Left ventricle myocardium inferior (tissue), 1 donor: ENCODE measurements around the gene SGCD. TPM values are rescaled to one million over a fixed set of nuclear protein-coding genes. Genes with fewer than 3 reads are reported as not detected.
"Not testable (repeated sequence)": the region's sequence is repeated elsewhere in the genome, so short reads cannot be mapped to it uniquely, and the experiment has no call there.

Experiments
- DNase-seq: peaks from one replicate; pipeline ENCODE4 v3.0.0-alpha.2; 2020
- H3K27ac ChIP-seq: fragments of 200-600 bp; replicated peaks from 2 replicates; pipeline ENCODE4 v1.8.0; 2021
- H3K27me3 ChIP-seq: fragments of 200-600 bp; 2 replicates; pipeline ENCODE4 v1.8.0; 2021; ENCODE audit warnings: low read depth
- H3K36me3 ChIP-seq: fragments of 200-600 bp; 2 replicates; pipeline ENCODE4 v1.8.0; 2021
- H3K4me1 ChIP-seq: fragments of 200-600 bp; 2 replicates; pipeline ENCODE4 v1.8.0; 2021
- H3K4me3 ChIP-seq: fragments of 200-600 bp; 2 replicates; pipeline ENCODE4 v1.8.0; 2021; ENCODE audit warnings: mild to moderate bottlenecking, moderate library complexity
- H3K9me3 ChIP-seq: fragments of 200-600 bp; replicated peaks from 2 replicates; pipeline ENCODE4 v1.8.0; 2021
- intact Hi-C: fragments of 100-400 bp; cut with micrococcal nuclease; formaldehyde crosslinking; loops from one replicate; pipeline ENCODE4 v1.11.0; 2022
- total RNA-seq: library from RNA; stranded (reverse); fragmentation: NEBNext Ultra II Directional; extraction: Animal tissue kit (Norgen Biotek cat#: 25700); gene quantifications from one replicate; pipeline ENCODE4 v1.2.1, GENCODE V29; 2021
- TF ChIP-seq, protein P1 (sequence below): fragments of 200-600 bp; IDR thresholded peaks from 2 replicates; pipeline ENCODE4 v1.8.0; 2021; ENCODE audit warnings: antibody characterized with exemption, mild to moderate bottlenecking, borderline replicate concordance
- donor health status: DM: no; HTN: yes; CAD: no; lungs with severe emphysema.

The SGCD gene
- total RNA-seq, 1 donor from 2014 or later = 98.7 TPM

GRCh38 chr5:156655732-156656131 lies 328.8 kb downstream of the SGCD start:
- H3K4me1 ChIP-seq = peaks cover 5% of the 10 kb centered on the region

DNA sequence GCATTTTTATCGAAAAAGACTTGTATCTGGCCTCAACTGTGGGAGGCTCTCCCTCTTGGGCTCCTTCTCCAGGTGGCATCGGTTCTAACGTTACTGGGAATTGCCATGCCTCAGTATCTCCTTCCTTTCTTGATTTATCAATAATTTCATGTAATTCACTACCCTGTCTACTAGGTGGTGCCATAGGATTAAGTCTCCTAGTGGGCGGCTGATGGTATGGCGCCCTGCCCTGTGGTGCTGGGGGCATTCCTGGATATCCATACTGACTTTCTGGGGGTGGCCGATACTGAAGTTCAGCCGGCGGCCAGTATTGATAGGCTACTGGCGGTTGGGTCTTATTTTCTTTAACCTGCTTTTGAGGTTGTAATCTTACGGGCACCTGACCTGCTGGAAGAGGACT lies 337.9 kb downstream of the SGCD start:
- H3K27me3 ChIP-seq, H3K4me3 ChIP-seq, H3K36me3 ChIP-seq, H3K27ac ChIP-seq, H3K9me3 ChIP-seq, DNase-seq, H3K4me1 ChIP-seq, intact Hi-C loops: not testable (repeated sequence)

More at GRCh38 chr5:156655732-156656131, 328.8 kb downstream of the SGCD start:
- Histone ChIP-seq H3K4me3 (no peak overlapping the region), H3K27me3 (no peaks in the 10 kb centered on the region), H3K9me3 (no peaks in the 10 kb centered on the region), H3K27ac (no peak overlapping the region), H3K36me3 (no peaks in the 10 kb centered on the region)
- intact Hi-C loops = no loop called here
- no peak for DNase-seq
- TF ChIP-seq, protein P1, sequence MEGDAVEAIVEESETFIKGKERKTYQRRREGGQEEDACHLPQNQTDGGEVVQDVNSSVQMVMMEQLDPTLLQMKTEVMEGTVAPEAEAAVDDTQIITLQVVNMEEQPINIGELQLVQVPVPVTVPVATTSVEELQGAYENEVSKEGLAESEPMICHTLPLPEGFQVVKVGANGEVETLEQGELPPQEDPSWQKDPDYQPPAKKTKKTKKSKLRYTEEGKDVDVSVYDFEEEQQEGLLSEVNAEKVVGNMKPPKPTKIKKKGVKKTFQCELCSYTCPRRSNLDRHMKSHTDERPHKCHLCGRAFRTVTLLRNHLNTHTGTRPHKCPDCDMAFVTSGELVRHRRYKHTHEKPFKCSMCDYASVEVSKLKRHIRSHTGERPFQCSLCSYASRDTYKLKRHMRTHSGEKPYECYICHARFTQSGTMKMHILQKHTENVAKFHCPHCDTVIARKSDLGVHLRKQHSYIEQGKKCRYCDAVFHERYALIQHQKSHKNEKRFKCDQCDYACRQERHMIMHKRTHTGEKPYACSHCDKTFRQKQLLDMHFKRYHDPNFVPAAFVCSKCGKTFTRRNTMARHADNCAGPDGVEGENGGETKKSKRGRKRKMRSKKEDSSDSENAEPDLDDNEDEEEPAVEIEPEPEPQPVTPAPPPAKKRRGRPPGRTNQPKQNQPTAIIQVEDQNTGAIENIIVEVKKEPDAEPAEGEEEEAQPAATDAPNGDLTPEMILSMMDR = no peak

DNA sequence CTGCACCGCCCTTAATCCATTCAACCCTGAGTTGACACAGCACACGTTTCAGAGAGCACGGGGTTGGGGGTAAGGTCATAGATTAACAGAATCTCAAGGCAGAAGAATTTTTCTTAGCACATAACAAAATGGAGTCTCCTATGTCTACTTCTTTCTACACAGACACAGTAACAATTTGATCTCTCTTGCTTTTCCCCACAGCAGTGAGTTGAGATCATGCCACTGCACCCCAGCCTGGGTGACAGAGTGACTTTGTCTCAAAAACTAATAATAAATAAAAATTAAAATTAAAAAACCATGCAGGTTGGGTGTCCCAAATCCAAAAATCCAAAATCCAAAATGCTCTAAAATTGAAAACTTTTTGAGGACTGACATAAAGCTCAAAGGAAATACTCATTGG lies 339.7 kb downstream of the SGCD start:
- H3K4me1 ChIP-seq, DNase-seq, H3K36me3 ChIP-seq, intact Hi-C loops, H3K9me3 ChIP-seq, H3K4me3 ChIP-seq, H3K27ac ChIP-seq, H3K27me3 ChIP-seq: not testable (repeated sequence)

DNA sequence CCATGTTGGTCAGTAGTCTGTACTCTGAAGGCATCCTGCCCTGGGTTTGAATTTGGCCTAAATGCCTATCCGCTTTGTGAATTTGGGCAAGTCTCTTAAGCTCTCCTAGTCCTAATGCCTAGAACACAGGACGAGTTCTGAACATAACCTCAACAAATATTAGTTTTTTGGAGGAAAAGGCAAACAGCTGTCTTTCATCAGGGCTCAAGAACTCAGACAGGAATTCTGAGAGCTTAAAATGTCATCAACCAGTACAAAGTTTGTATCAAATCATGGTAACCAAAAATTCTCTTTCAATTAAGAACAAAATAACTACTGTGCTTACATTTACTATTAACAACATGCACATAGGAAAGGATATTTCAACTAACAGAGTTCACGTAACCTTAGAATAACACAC lies 340.7 kb downstream of the SGCD start:
- no peaks in the 10 kb centered on the region for H3K27me3 ChIP-seq
- H3K9me3 ChIP-seq = no peaks in the 10 kb centered on the region
- H3K4me3 ChIP-seq = no peak overlapping the region
- intact Hi-C loops = no loop called here
- DNase-seq = no peak
- no peak overlapping the region for H3K27ac ChIP-seq
- H3K4me1 ChIP-seq = peaks cover 10% of the 10 kb centered on the region
- H3K36me3 ChIP-seq = no peaks in the 10 kb centered on the region
- TF ChIP-seq, protein P1 = no peak

DNA sequence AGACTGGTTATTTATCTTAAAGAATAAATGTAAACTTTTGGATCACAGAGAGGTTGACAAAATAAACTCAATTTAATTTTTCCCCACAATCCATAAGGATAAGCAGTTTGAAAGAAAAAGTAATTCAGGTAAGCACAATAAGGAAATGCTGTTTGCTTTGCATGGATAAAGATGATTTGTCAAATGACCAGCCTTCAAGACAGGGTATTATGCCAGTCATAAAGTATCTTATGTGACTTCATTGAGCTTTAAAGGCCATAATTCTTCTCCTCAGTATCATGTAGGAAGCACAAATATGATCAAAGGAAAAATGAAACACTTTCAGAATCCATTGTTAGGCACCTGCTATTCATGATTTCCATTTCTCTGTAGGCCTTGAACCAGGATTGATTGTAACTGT lies 342.5 kb downstream of the SGCD start:
- Histone ChIP-seq H3K4me1 (peaks cover 10% of the 10 kb centered on the region), H3K27me3 (no peaks in the 10 kb centered on the region), H3K4me3 (no peak overlapping the region), H3K9me3 (no peaks in the 10 kb centered on the region), H3K36me3 (no peaks in the 10 kb centered on the region), H3K27ac (no peak overlapping the region)
- intact Hi-C loops = no loop called here
- DNase-seq = no peak
- TF ChIP-seq, protein P1 = no peak

GRCh38 chr5:156670615-156671014 lies 343.7 kb downstream of the SGCD start:
- H3K4me1 ChIP-seq = peaks cover 17% of the 10 kb centered on the region
- H3K27me3 ChIP-seq = no peaks in the 10 kb centered on the region
- no peaks in the 10 kb centered on the region for H3K36me3 ChIP-seq
- DNase-seq = no peak
- intact Hi-C loops = no loop called here
- TF ChIP-seq, protein P1 = no peak
- no peaks in the 10 kb centered on the region for H3K9me3 ChIP-seq
- H3K4me3 ChIP-seq = no peak overlapping the region
- no peak overlapping the region for H3K27ac ChIP-seq

GRCh38 chr5:156675395-156675794 lies 348.4 kb downstream of the SGCD start:
- H3K36me3 ChIP-seq = no peaks in the 10 kb centered on the region
- H3K27me3 ChIP-seq = no peaks in the 10 kb centered on the region
- no peak for DNase-seq
- H3K4me3 ChIP-seq = no peak overlapping the region
- peak overlapping the region; percentile 29 for H3K27ac ChIP-seq
- H3K9me3 ChIP-seq = no peaks in the 10 kb centered on the region
- peaks cover 54% of the 10 kb centered on the region for H3K4me1 ChIP-seq
- TF ChIP-seq, protein P1 = no peak
- intact Hi-C loops = no loop called here
